Stimulated activated naive B cell treated with anti-CD40 and anti-IgM and Interleukin-4, amounts not matched to agents 10 μg/mL and 1 μg/mL and 100 μg/mL, for 72 hours (primary cell): Measurements from ENCODE around the gene CD47.

Experiments
- ATAC-seq, 2 donors: fragments of 150-1000 bp; cut with Tn5 transposase; replicated peaks; 2 replicates each; pipeline ENCODE4 v1.10.0; 2021; ENCODE audit warnings: moderate library complexity in 1 of 2
- DNase-seq: peaks from one replicate; pipeline ENCODE4 v3.0.0; 2021
- H3K27ac Mint-ChIP-seq: one replicate; pipeline ENCODE4 v1.8.0; 2022; ENCODE audit warnings: mild to moderate bottlenecking, mixed read lengths
- H3K27me3 Mint-ChIP-seq, 2 donors: one replicate each; pipeline ENCODE4 v1.8.0; 2022; ENCODE audit warnings: mixed read lengths in 2 of 2
- H3K36me3 Mint-ChIP-seq, 2 donors: one replicate each; pipeline ENCODE4 v1.8.0; 2022; ENCODE audit warnings: mixed read lengths in 2 of 2, mild to moderate bottlenecking in 1 of 2
- H3K4me1 Mint-ChIP-seq, 2 donors: one replicate each; pipeline ENCODE4 v1.8.0; 2022; ENCODE audit warnings: mixed read lengths in 2 of 2, mild to moderate bottlenecking in 1 of 2
- H3K4me3 Mint-ChIP-seq, 2 donors: one replicate each; pipeline ENCODE4 v1.8.0; 2022; ENCODE audit warnings: mild to moderate bottlenecking in 2 of 2, mixed read lengths in 2 of 2, moderate library complexity in 1 of 2
- H3K9me3 Mint-ChIP-seq, 2 donors: one replicate each; pipeline ENCODE4 v1.8.0; 2022; ENCODE audit warnings: mixed read lengths in 2 of 2, mild to moderate bottlenecking in 1 of 2

CD47 gene

DNA sequence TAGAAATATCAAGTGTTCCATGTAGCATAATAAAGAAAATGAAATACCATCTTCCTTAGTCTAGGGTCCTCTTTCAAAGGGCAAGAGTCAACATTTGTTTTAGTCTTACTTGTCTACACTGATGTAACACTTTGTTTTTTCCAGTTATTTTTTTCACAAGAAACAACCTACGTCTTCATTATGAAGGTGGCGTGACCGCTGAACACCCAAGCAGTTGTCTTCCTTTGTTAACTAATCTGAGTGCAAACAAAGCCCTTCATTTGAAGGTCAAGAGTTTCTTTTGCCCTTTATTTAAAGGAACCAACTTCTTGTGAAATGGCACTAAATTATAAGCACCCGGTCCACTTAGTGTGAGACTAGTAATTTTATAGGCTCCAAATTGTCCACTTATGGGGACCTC is 73.2 kb downstream of the CD47 start:
- Mint-ChIP-seq H3K4me1 (peaks cover 7 to 16% of the 10 kb centered on the region in 2 donors), H3K4me3 (no peak overlapping the region), H3K27ac (no peak overlapping the region), H3K27me3 (peaks cover 15 to 18% of the 10 kb centered on the region in 2 donors), H3K36me3 (peaks cover 2 to 7% of the 10 kb centered on the region in 2 donors), H3K9me3 (peaks cover 0 to 1% of the 10 kb centered on the region in 2 donors)
- no peak for DNase-seq
- ATAC-seq: peak in 1 of 2 donors; percentile 77

DNA sequence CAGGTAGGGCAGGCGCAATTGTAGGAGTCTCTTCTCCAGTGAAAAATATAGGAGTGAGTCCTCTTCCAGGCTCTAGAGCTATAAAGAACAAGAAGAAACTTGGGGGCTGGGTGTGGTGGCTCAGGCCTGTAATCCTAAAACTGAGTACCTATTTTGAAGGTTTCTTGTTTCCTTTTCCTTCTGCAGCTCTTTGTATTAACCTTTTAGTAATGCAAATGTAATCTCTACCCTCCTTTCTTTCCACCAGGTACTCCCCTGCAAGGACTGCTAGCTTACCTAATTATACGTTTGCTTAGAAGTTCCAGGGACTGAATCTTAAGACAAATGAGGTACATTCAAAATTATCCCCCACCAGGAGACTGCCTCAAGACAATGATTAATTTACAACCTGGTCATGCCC is 75.9 kb downstream of the CD47 start:
- peaks cover 2 to 10% of the 10 kb centered on the region in 2 donors for H3K36me3 Mint-ChIP-seq
- peaks cover 15 to 18% of the 10 kb centered on the region in 2 donors for H3K27me3 Mint-ChIP-seq
- H3K4me1 Mint-ChIP-seq: peaks cover 13 to 23% of the 10 kb centered on the region in 2 donors
- ATAC-seq (no peak), DNase-seq (no peak)
- H3K27ac Mint-ChIP-seq: no peak overlapping the region
- peaks cover 0 to 1% of the 10 kb centered on the region in 2 donors for H3K9me3 Mint-ChIP-seq
- H3K4me3 Mint-ChIP-seq: no peak overlapping the region

DNA sequence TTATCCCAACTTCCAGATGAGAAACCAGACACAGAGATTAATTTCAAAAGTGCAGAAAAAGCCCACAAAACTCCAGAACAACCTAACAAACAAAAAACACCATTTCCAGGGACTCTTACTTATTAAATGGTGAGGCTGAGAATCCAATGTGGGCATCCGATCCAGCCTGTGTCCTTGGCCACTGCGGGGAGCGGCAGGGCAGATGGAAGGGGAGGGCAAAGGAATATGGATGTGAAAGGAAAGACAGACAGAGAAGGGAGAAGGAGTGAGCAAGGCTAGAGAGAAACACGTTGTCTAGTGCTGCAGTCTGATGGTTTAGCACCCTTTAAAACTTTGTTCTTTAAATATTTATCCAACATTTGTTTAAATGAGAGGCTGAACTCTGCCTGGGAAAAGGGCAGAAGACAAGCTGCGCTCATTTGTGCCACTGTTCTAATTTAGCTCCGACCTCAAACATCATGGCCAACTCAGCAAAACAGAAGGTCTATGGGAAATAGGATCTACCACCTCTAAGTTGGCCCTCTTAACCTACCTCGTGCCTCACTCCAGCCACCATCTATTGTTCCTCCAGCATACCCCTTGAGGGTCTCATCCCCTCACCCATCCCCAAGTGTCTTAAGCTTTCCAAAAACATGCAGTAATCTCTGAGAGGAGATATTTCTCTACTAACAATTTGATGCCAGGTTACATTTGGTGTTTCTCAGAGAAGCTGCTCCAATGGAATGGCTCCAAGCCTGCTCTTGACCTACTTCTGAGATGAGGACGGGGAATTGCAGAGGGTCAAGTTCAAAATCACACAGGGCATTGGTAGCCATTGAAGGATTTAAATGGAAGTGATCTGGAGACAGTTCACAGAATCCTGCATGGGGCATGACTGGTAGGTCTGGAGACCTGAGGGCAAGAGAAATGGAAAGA is 77.4 kb downstream of the CD47 start:
- Mint-ChIP-seq H3K4me3 (no peak overlapping the region), H3K36me3 (peaks cover 2 to 10% of the 10 kb centered on the region in 2 donors), H3K27me3 (peaks cover 10 to 17% of the 10 kb centered on the region in 2 donors), H3K27ac (no peak overlapping the region), H3K9me3 (peaks cover 0 to 1% of the 10 kb centered on the region in 2 donors), H3K4me1 (peaks cover 17 to 33% of the 10 kb centered on the region in 2 donors)
- DNase-seq (no peak), ATAC-seq (no peak)

DNA sequence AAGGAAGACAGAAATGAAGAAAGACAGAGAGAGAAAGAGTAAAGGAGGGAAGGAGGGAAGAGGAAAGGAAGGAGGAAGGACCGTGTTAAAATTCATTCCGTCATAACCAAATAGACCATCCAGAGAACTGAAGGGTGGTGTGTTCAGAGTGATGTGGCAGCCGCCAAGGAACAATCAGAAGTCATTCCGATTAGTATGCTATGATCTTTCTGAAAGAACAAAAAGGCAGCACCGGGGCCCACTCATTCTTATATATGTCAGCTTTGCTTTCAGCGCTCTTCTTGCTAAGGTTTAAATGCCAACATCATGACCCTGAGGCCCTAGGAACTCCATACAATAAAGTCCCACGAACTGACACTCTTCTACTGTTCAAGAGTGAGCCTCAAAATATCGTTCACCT is 78.5 kb downstream of the CD47 start:
- peaks cover 19 to 37% of the 10 kb centered on the region in 2 donors for H3K4me1 Mint-ChIP-seq
- H3K27ac Mint-ChIP-seq: no peak overlapping the region
- H3K27me3 Mint-ChIP-seq: peaks cover 7 to 12% of the 10 kb centered on the region in 2 donors
- peaks cover 2 to 10% of the 10 kb centered on the region in 2 donors for H3K36me3 Mint-ChIP-seq
- H3K4me3 Mint-ChIP-seq: no peak overlapping the region
- ATAC-seq (no peak), DNase-seq (no peak)
- peaks cover 0 to 1% of the 10 kb centered on the region in 2 donors for H3K9me3 Mint-ChIP-seq

DNA sequence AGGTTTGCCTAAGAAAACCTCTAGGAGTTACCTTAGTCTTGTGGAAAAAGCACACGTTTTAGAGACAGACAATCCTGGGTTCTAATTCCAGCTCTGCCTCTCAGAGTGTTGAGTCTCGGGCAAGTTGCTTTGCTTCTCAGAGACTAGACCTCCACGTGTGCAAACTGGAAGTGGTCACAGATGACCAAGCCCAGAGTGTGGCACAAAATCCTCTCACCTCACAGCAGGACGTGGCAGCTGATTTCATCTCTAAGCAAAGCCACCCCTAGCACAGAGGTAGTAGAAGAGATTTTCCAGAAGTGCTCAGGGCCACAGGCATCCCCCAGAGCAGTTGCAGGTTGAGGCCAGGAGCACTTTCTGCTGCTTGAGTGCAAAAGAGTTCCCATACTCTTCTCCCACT is 79.2 kb downstream of the CD47 start:
- Mint-ChIP-seq H3K4me3 (no peak overlapping the region), H3K36me3 (peaks cover 2 to 10% of the 10 kb centered on the region in 2 donors), H3K27ac (no peak overlapping the region), H3K27me3 (peaks cover 4 to 9% of the 10 kb centered on the region in 2 donors), H3K4me1 (peaks cover 18 to 35% of the 10 kb centered on the region in 2 donors), H3K9me3 (peaks cover 0 to under 1% of the 10 kb centered on the region in 2 donors)
- ATAC-seq (peak in 1 of 2 donors; percentile 54), DNase-seq (no peak)

DNA sequence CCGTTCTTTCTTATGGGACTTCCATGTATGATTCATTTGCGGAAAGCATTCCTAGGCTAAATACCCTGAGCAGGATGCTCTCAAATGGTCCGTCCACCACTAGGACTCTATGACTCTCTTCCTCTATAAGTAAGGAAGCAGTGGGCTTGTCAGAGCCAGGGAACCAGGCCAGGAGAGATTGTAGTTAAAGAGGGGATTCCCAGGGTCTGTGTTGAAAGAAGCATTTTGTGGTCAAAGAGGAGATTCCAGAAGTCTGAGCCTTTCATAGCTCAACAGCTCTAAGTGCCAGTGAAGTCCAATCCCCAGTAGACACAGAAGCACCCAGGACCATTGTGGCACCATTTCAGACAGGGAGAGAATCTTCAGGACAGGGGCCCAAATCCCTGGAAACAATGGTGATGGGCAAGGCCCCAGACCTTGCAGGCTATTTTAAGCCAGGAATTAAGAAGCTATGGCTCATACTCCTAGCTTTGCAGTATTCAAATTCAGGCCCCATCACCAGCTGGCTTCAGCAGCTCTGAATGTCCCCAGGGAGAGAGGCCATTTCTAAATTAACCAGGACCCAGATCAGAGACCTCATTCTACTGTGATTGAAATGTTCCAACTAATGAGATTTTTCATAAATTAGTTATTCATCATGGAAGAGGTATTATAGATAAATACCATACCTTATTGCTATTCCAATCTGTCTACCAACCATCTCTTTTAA is 81.7 kb downstream of the CD47 start:
- peaks cover 31 to 51% of the 10 kb centered on the region in 2 donors for H3K4me1 Mint-ChIP-seq
- H3K4me3 Mint-ChIP-seq: no peak overlapping the region
- DNase-seq: no peak
- peaks cover 0 to 3% of the 10 kb centered on the region in 2 donors for H3K36me3 Mint-ChIP-seq
- no peak overlapping the region for H3K27ac Mint-ChIP-seq
- H3K9me3 Mint-ChIP-seq: no peaks in the 10 kb centered on the region
- no peaks in the 10 kb centered on the region for H3K27me3 Mint-ChIP-seq
- ATAC-seq: peak; percentile 12 to 56

DNA sequence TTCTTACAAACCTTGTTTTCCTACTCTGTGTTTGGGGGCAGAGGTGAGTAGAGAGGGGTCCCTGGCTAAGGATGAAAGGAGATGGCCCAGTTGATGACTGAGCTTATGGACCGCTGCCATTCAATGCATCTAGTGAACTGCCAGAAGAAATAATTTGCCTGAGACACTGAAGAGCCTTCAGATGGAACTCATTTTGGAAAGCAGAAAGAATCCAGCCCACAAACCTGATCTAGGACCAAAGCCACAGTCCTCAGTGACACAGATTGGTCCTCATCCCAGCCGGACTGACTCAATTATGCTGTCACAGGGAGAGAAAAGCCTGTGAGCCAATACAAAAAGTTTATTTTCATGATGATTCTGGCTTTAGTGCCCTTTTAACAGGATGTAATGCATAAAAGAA is 82.7 kb downstream of the CD47 start:
- H3K27ac Mint-ChIP-seq: no peak overlapping the region
- no peaks in the 10 kb centered on the region for H3K9me3 Mint-ChIP-seq
- H3K36me3 Mint-ChIP-seq: peaks cover 0 to 3% of the 10 kb centered on the region in 2 donors
- H3K27me3 Mint-ChIP-seq: no peaks in the 10 kb centered on the region
- no peak for ATAC-seq
- no peak for DNase-seq
- no peak overlapping the region for H3K4me3 Mint-ChIP-seq
- H3K4me1 Mint-ChIP-seq: peaks cover 31 to 51% of the 10 kb centered on the region in 2 donors

DNA sequence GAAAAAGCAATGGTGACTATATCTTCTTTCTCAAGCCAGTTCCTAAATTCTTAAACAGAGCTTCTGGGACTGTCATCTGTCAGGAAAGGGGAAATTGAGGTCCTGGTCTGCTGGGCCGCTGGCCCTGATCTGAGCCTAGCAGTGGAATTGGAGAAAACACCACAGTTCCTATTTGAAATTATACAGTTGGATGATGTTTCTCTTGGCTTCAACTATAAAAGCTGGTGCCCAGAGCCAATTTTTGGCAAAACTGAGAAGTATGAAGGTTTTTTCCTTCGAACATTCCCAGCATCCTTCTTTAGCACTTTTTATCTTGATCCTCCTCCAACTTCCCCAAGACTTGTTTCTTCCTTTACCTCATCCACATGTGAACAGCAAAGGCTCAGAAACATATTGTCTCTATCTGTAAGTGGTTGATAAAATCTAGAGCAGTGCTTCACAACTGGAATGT is 83.9 kb downstream of the CD47 start:
- H3K36me3 Mint-ChIP-seq: no peaks in the 10 kb centered on the region
- H3K4me3 Mint-ChIP-seq: no peak overlapping the region
- peaks cover 29 to 50% of the 10 kb centered on the region in 2 donors for H3K4me1 Mint-ChIP-seq
- no peaks in the 10 kb centered on the region for H3K9me3 Mint-ChIP-seq
- ATAC-seq (no peak), DNase-seq (no peak)
- H3K27ac Mint-ChIP-seq: no peak overlapping the region
- H3K27me3 Mint-ChIP-seq: no peaks in the 10 kb centered on the region

DNA sequence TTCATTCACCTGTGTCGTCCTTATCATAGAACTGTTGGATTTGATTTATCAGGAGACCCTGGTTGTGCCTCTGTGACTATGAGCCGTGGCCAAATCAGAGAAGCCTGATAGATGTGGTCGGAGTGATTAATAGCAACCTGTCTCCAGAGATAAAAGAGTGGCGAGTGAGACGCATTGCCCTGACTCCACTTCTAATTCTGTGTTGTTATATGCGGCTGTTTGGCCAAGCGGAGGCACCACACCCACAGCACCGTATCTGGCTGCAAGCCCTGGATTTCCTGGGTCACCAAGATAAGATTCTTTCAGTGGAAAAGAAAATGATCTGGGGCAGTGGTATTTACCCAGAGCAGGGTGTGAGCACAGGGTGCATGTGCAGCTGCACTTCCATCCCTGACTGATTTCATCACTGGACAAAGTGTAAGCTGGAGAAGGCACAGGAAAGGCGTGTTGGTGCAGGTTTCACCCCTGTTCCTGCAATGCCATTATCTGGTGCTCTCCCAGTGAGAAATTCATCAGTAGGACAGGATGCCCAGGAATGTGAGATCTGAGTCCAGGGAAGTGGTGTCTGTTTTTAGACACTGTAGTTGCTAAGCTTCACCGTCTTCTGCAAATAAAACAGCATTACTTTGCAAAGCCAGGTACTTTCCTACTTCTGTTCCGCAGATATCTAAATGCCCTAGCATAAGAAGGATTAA is 84.6 kb downstream of the CD47 start:
- ATAC-seq: peak; percentile 55 to 58
- Mint-ChIP-seq H3K9me3 (no peaks in the 10 kb centered on the region), H3K36me3 (no peaks in the 10 kb centered on the region), H3K27ac (no peak overlapping the region), H3K27me3 (no peaks in the 10 kb centered on the region), H3K4me3 (peak overlapping the region in 1 of 2 donors; percentile 58), H3K4me1 (peaks cover 27 to 51% of the 10 kb centered on the region in 2 donors)
- no peak for DNase-seq

DNA sequence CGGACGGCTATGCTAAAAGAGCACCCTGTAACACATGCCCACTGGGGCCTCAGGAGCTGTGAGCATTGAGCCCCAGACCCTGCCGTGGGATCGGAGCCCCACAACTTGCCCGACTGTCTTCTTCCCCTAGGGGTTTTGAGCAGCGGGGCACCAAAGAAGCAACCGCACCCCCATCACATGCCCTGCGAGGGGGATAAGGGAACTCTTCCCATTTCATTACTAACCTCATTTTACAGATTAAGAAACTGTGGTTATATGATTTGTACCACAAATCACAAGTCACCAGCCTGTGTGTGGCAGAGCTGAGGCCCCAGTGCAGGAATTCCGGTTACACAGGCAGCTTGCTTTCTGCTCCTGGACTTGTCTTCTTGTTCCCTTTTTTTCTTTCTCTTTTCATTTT is 86.2 kb downstream of the CD47 start:
- no peaks in the 10 kb centered on the region for H3K27me3 Mint-ChIP-seq
- peaks cover 0 to 1% of the 10 kb centered on the region in 2 donors for H3K9me3 Mint-ChIP-seq
- ATAC-seq (peak; percentile 27 to 50), DNase-seq (no peak)
- H3K4me1 Mint-ChIP-seq: peaks cover 27 to 50% of the 10 kb centered on the region in 2 donors
- H3K4me3 Mint-ChIP-seq: peak overlapping the region; percentile 39 to 55
- H3K36me3 Mint-ChIP-seq: no peaks in the 10 kb centered on the region
- H3K27ac Mint-ChIP-seq: no peak overlapping the region

DNA sequence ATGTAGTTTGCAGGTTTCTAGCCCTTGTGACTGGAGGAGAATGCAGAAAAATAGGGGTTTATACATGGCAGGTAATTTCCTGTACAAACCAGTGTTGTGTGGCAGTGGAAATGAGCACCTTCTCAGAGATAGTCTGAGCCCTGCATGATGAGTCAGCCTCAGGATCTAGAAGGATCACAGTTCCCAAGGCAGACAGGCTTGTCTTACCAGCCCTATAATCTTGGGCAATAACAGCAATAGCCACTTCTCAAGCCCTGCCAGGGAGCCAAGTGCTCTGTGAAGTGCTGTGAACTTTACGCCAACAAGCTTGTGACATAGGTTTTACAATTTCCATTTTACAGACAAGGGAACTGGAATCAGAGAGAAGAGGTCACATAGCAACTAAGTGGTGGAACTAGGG is 89.4 kb downstream of the CD47 start:
- Mint-ChIP-seq H3K36me3 (no peaks in the 10 kb centered on the region), H3K27ac (no peak overlapping the region), H3K9me3 (peaks cover 0 to 1% of the 10 kb centered on the region in 2 donors), H3K4me1 (peaks cover 16 to 27% of the 10 kb centered on the region in 2 donors), H3K4me3 (no peak overlapping the region), H3K27me3 (no peaks in the 10 kb centered on the region)
- ATAC-seq (no peak), DNase-seq (no peak)

DNA sequence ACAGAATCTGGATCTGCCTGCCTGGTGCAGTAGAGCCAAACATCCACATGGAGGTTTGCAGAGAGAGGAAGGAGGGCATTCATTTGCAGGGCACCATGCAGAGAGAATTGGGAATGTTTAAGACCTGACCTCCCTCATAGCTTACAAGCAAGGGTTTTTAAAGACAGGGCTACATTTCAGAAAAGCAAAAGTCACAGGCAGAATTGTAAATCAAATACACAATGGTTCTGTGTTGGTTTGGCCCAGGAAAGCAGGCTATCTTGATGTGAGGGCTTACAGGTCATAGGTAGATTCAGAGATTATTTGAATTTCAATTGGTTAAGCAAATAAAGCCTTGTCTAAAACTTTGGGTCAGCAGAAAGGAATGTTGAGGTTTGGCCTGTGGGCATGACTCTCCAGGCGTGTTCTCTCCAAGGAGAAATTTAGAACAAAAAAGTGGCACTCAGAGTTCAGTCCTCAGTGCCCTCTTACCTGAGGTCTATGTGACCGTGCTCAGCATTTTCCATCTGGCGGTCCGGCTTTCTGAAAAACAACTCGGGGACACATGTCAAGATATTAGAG is 91.5 kb downstream of the CD47 start:
- no peak for ATAC-seq
- H3K4me1 Mint-ChIP-seq: peaks cover 3 to 11% of the 10 kb centered on the region in 2 donors
- no peaks in the 10 kb centered on the region for H3K36me3 Mint-ChIP-seq

DNA sequence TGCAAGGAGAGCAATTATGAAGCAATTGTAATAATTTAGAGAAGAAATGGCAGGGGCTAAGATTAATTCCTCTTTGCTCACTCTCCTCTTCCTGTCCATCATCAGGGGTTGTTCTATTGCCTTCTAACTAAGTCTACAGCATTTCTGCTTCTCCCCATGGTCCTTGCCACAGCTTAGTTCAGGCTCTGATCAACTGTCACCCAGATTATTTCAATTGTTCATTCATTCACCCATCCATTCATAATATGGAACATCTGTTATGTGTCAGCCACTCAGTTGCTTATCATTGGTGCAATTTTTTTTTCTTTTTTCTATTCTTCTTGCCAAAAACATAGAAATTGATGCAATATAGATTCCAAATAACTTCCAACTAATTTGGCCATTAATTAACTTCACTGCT is 93.2 kb downstream of the CD47 start:
- H3K27me3 Mint-ChIP-seq: no peaks in the 10 kb centered on the region
- H3K27ac Mint-ChIP-seq: no peak overlapping the region
- DNase-seq (no peak), ATAC-seq (no peak)
- H3K4me3 Mint-ChIP-seq: no peak overlapping the region
- H3K9me3 Mint-ChIP-seq: peaks cover 0 to 1% of the 10 kb centered on the region in 2 donors
- no peaks in the 10 kb centered on the region for H3K36me3 Mint-ChIP-seq
- H3K4me1 Mint-ChIP-seq: peaks cover 14 to 26% of the 10 kb centered on the region in 2 donors

More for the DNA sequence above, 91.5 kb downstream of the CD47 start:
- Mint-ChIP-seq H3K27ac (no peak overlapping the region), H3K27me3 (no peaks in the 10 kb centered on the region), H3K4me3 (no peak overlapping the region), H3K9me3 (peaks cover 0 to 1% of the 10 kb centered on the region in 2 donors)
- DNase-seq: no peak

DNA sequence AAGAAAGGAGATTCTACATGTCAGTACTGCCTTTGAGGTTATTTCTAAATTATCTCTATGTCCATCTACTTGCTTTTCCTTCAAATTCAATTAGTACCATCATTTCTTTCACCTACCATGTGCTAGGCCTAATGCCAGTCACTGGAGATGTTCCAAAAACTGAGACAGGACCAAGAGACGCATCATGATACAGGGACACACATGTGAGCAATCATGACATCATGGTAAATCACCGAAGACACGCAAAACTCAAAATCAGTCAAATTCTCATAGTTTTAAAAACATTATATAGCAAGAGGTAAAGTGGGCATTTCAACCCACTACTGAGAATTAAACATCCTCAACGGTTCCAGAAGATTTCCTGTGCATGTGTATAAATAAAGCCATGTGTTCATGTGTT is 95.0 kb downstream of the CD47 start:
- ATAC-seq (no peak), DNase-seq (no peak)
- Mint-ChIP-seq H3K27ac (no peak overlapping the region), H3K36me3 (no peaks in the 10 kb centered on the region), H3K4me1 (peaks cover 12 to 20% of the 10 kb centered on the region in 2 donors), H3K9me3 (peaks cover 0 to 1% of the 10 kb centered on the region in 2 donors), H3K27me3 (no peaks in the 10 kb centered on the region), H3K4me3 (no peak overlapping the region)
